Stimulated activated effector memory CD8-positive, alpha-beta T cell treated with anti-CD3 and anti-CD28 coated beads, Interleukin-12 subunit alpha, Interleukin-12 subunit beta, amount 100 ng/mL, for 72 hours (primary cell): ENCODE measurements around the gene MFN2.
A peak's percentile ranks its signal among the peaks of the same experiment; 100 is the strongest.

Experiments
- ATAC-seq: fragments of 150-1000 bp; cut with Tn5 transposase; 2 replicates; pipeline ENCODE4 v1.10.0; 2021
- DNase-seq, 2 donors: peaks; one replicate each; pipeline ENCODE4 v3.0.0; 2021 to 2022; ENCODE audit warnings: low spot score in 2 of 2
- H3K27ac Mint-ChIP-seq: one replicate; pipeline ENCODE4 v1.8.0; 2022; ENCODE audit warnings: mild to moderate bottlenecking, mixed read lengths
- H3K36me3 Mint-ChIP-seq: one replicate; pipeline ENCODE4 v1.8.0; 2022; ENCODE audit warnings: mild to moderate bottlenecking, mixed read lengths
- H3K4me1 Mint-ChIP-seq: one replicate; pipeline ENCODE4 v1.8.0; 2022; ENCODE audit warnings: mixed read lengths
- H3K4me3 Mint-ChIP-seq: one replicate; pipeline ENCODE4 v1.8.0; 2022; ENCODE audit warnings: mild to moderate bottlenecking, mixed read lengths
- H3K9me3 Mint-ChIP-seq: one replicate; pipeline ENCODE4 v1.8.0; 2022; ENCODE audit warnings: mixed read lengths

MFN2 gene

GRCh38 chr1:11948822-11949458, 31.3 kb upstream of the MFN2 start:
- Mint-ChIP-seq H3K36me3 (no peaks in the 10 kb centered on the region), H3K4me3 (no peak overlapping the region), H3K9me3 (no peaks in the 10 kb centered on the region), H3K27ac (no peak overlapping the region), H3K4me1 (peaks cover 7% of the 10 kb centered on the region)
- DNase-seq (no peak), ATAC-seq (no peak)

DNA sequence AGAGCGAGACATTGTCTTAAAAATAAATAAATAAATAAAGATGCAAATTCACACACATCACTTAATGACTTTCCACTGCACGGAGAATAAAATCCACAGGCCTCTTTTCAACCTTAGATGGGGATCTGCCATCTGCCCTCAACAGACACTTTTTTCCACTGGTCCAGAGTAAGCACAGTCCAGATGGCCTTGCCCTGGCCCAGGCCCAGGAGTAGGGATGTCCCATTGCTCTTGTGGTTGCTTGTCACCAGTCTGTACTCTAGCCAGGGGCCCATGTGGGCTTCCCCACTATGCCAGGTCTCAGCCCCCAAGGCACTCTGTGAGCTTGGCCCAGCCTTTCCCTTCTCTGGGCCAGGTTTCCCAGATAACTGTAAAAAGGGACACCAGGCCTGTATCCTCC, 28.3 kb upstream of the MFN2 start:
- Mint-ChIP-seq H3K4me1 (peaks cover 7% of the 10 kb centered on the region), H3K4me3 (no peak overlapping the region), H3K9me3 (no peaks in the 10 kb centered on the region), H3K27ac (peak overlapping the region; percentile 67), H3K36me3 (no peaks in the 10 kb centered on the region)
- ATAC-seq (no peak), DNase-seq (no peak)

DNA sequence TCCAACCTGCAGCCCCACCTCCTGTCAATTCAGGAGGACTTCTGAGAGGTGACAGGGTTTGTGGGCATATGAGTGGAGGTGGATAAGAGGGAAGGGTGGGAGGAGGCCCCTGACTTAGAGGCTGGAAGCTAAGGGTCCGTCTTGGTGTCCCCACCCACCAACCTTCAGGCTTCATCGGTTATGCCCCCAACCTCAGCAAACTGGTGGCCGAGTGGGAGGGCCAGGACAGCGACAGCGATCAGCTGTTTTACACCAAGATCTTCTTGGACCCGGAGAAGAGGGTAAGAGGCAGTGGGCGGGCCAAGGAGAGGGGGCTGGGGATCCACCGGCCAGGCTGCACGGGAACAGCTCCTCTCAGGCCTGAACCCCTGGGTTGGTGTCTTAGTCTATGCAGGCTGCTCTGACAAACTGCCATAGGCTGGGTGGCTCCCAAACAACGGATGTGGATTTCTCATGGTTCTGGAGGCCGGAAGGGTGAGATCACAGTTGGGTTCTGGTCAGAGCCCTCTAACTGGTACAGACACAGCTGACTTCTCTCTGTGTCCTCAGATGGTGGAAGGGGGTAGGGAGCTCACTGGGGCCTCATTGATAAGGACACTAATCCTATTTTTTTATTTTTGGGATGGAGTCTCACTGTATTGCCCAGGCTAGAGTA, 27.7 kb upstream of the MFN2 start:
- Mint-ChIP-seq H3K4me3 (no peak overlapping the region), H3K4me1 (peaks cover 7% of the 10 kb centered on the region), H3K27ac (peak overlapping the region; percentile 67), H3K9me3 (no peaks in the 10 kb centered on the region), H3K36me3 (no peaks in the 10 kb centered on the region)
- DNase-seq (no peak), ATAC-seq (peak; percentile 58)

DNA sequence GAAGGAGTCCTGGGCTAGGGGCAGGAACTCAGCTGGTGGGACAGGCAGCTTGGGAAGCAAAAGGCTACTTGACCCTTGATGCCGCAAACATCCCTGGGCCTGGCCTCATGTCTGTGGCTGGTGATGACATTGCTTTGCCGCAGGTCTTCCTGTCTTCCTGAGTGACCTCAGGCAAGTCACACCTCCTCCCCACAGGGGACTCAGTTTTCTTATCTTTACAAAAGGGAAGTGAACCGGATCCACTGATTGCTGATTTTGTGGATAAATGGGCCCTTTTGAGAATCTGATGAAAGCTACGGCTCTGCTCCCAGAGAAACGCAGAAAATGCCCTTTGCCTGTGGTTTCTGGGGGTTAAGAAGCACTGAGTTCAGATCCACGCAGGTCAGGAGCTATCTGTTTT, 25.0 kb upstream of the MFN2 start:
- ATAC-seq (no peak), DNase-seq (no peak)
- Mint-ChIP-seq H3K4me1 (peaks cover 7% of the 10 kb centered on the region), H3K4me3 (no peak overlapping the region), H3K36me3 (peaks cover 5% of the 10 kb centered on the region), H3K27ac (no peak overlapping the region), H3K9me3 (no peaks in the 10 kb centered on the region)

- Mint-ChIP-seq H3K36me3 (peaks cover 11% of the 10 kb centered on the region), H3K27ac (no peak overlapping the region), H3K4me3 (no peak overlapping the region), H3K9me3 (no peaks in the 10 kb centered on the region), H3K4me1 (peaks cover 4% of the 10 kb centered on the region)
- ATAC-seq: no peak
- no peak for DNase-seq
These were observed 22.8 kb upstream of the MFN2 start for GRCh38 chr1:11957398-11957797.

DNA sequence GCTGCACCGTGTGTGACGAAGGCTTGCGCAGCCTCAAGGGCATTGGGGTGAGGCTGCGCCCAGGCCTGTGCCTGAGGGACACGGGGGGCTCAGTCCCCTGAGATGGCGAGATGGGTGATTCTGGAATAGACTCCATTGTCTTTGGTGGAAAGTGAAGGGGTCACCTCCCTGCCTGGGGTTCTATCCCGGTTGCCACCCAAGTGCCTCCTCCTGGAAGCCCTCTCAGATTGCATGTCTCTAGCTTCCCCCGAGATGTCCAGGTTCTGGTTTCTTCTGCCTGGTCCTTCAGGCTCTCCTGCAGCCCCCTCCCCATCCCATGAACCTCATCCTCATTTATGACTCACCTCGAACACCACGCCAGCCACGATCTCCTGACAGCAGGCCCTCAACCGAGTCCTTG, 22.3 kb upstream of the MFN2 start:
- Mint-ChIP-seq H3K27ac (no peak overlapping the region), H3K4me1 (no peaks in the 10 kb centered on the region), H3K4me3 (no peak overlapping the region), H3K9me3 (no peaks in the 10 kb centered on the region), H3K36me3 (peaks cover 11% of the 10 kb centered on the region)
- DNase-seq: no peak
- ATAC-seq: no peak

DNA sequence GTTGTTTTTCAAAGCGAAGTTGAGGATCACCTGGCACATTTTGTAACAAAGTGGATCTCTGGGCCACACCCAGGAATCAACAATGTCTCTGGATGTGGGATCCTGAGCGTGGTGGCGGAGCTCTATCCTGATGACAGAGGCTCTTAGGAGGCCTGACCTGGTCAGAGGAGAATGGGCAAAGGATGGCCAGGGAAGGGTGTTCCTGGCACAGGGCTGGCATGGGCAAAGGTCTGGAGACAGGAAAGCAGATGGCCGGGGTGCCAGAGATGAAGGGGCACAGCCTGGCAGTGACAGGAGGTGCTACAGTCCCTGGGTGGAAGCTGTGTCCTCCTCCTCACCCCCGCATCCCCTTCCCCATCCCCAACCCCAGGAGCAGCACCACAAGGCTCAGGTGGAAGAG, 20.0 kb upstream of the MFN2 start:
- ATAC-seq (no peak), DNase-seq (no peak)
- H3K9me3 Mint-ChIP-seq: no peaks in the 10 kb centered on the region
- no peak overlapping the region for H3K4me3 Mint-ChIP-seq
- peak overlapping the region; percentile 20 for H3K27ac Mint-ChIP-seq
- H3K36me3 Mint-ChIP-seq: peaks cover 27% of the 10 kb centered on the region
- H3K4me1 Mint-ChIP-seq: no peaks in the 10 kb centered on the region

- H3K4me1 Mint-ChIP-seq: no peaks in the 10 kb centered on the region
- H3K27ac Mint-ChIP-seq: peak overlapping the region; percentile 20
- ATAC-seq (no peak), DNase-seq (no peak)
- no peak overlapping the region for H3K4me3 Mint-ChIP-seq
- peaks cover 28% of the 10 kb centered on the region for H3K36me3 Mint-ChIP-seq
- no peaks in the 10 kb centered on the region for H3K9me3 Mint-ChIP-seq
These were observed 19.5 kb upstream of the MFN2 start for GRCh38 chr1:11960715-11961114.

- H3K4me3 Mint-ChIP-seq: no peak overlapping the region
- ATAC-seq: no peak
- H3K9me3 Mint-ChIP-seq: no peaks in the 10 kb centered on the region
- no peak overlapping the region for H3K27ac Mint-ChIP-seq
- peaks cover 28% of the 10 kb centered on the region for H3K36me3 Mint-ChIP-seq
- DNase-seq: no peak
- no peaks in the 10 kb centered on the region for H3K4me1 Mint-ChIP-seq
These were observed 19.0 kb upstream of the MFN2 start for GRCh38 chr1:11961230-11961629.

- Mint-ChIP-seq H3K9me3 (no peaks in the 10 kb centered on the region), H3K4me1 (no peaks in the 10 kb centered on the region), H3K4me3 (no peak overlapping the region), H3K36me3 (peaks cover 37% of the 10 kb centered on the region), H3K27ac (no peak overlapping the region)
- DNase-seq: no peak
- ATAC-seq: no peak
These were observed 16.6 kb upstream of the MFN2 start for GRCh38 chr1:11963622-11964021.

DNA sequence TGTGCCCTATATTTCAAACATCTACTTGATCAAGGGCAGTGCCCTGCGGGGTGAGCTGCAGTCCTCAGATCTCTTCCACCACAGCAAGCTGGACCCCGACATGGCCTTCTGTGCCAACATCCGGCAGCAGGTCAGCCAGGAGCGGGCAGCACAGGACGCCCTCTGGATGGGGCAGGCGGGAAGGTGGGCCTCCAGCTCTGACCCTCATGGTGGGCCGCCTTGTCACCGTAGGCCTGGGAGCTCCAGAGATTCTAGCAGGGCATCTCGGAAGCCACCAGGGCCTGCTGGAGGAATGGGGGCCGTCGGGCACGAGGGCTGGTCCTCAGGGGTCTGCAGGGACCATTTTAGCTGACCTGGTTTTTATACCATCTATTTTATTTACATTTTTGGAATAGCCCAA, 15.6 kb upstream of the MFN2 start:
- no peaks in the 10 kb centered on the region for H3K4me1 Mint-ChIP-seq
- H3K27ac Mint-ChIP-seq: no peak overlapping the region
- no peak for ATAC-seq

DNA sequence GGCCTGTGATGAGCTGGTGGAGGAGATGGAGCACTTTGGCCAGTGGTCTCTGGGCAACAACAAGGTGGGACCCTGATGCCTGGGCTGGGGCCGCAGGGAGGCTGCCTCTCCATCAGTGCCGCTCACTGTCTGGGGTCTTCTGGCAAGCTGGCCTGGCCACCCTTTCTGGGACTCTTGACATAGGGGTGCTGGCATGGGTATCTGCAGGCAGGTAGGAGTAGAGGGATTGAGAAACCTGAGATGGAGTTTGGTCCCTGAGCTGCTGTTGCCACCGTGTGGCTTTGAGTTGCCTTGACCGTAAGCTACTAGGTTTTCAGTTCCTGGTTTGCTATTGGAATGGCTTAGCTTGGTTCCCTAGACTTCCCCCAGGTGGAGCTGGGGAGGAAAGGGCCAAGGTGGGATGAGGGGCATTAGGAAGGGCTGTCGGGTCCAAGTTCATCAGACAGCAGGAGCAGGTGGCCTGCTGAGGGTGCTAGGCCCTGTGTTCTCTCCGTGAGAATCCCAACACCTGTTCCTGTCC, 13.2 kb upstream of the MFN2 start:
- H3K4me1 Mint-ChIP-seq: no peaks in the 10 kb centered on the region
- H3K4me3 Mint-ChIP-seq: no peak overlapping the region
- peaks cover 30% of the 10 kb centered on the region for H3K36me3 Mint-ChIP-seq
- no peak for DNase-seq
- ATAC-seq: no peak
- H3K27ac Mint-ChIP-seq: no peak overlapping the region
- H3K9me3 Mint-ChIP-seq: no peaks in the 10 kb centered on the region

More for the DNA sequence above, 15.6 kb upstream of the MFN2 start:
- peaks cover 35% of the 10 kb centered on the region for H3K36me3 Mint-ChIP-seq
- no peaks in the 10 kb centered on the region for H3K9me3 Mint-ChIP-seq
- H3K4me3 Mint-ChIP-seq: no peak overlapping the region
- no peak for DNase-seq

- peaks cover 18% of the 10 kb centered on the region for H3K36me3 Mint-ChIP-seq
- ATAC-seq: no peak
- H3K27ac Mint-ChIP-seq: no peak overlapping the region
These were observed 9.6 kb upstream of the MFN2 start for GRCh38 chr1:11970441-11971185.

GRCh38 chr1:11977625-11978024, 2.6 kb upstream of the MFN2 start:
- H3K36me3 Mint-ChIP-seq: peaks cover 27% of the 10 kb centered on the region
- H3K4me3 Mint-ChIP-seq: no peak overlapping the region
- no peak overlapping the region for H3K27ac Mint-ChIP-seq
- peaks cover 36% of the 10 kb centered on the region for H3K4me1 Mint-ChIP-seq
- ATAC-seq: no peak
- no peaks in the 10 kb centered on the region for H3K9me3 Mint-ChIP-seq
- DNase-seq: no peak

More at GRCh38 chr1:11970441-11971185, 9.6 kb upstream of the MFN2 start:
- H3K9me3 Mint-ChIP-seq: no peaks in the 10 kb centered on the region
- H3K4me3 Mint-ChIP-seq: no peak overlapping the region
- no peak for DNase-seq
- peaks cover 6% of the 10 kb centered on the region for H3K4me1 Mint-ChIP-seq

DNA sequence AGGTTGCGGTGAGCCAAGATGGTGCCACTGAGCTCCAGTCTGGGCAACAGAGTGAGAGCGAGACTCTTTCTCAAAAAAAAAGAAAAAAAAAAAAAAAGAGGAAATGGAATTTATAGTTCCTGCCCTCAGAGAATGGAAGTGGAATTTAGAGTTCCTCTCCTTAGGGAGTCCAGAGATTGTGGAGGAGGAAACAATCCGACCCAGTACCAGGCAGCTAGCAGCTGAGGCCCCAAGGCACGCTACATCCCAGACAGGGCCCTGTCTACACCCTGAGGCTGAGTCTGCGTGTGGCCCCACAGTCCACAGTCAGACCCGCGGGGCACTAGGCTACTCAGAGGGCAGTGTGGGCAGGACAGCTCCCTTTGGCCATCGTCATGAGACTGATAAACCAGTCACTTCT, 1.9 kb upstream of the MFN2 start:
- ATAC-seq (no peak), DNase-seq (no peak)
- no peak overlapping the region for H3K27ac Mint-ChIP-seq
- no peaks in the 10 kb centered on the region for H3K9me3 Mint-ChIP-seq
- peaks cover 29% of the 10 kb centered on the region for H3K36me3 Mint-ChIP-seq
- H3K4me1 Mint-ChIP-seq: peaks cover 34% of the 10 kb centered on the region
- no peak overlapping the region for H3K4me3 Mint-ChIP-seq
